ENCODE data around the gene NAT9. TPM values are rescaled to one million over a fixed set of nuclear protein-coding genes. Genes with fewer than 3 reads are reported as not detected.

Gene NAT9
- total and polyA plus RNA-seq, 2 experiments from 2014 or later = 37.3 to 37.5 TPM

GRCh38 chr17:74750327-74751069 is 25.6 kb downstream of the NAT9 start:
- no peak overlapping the region for H2AFZ ChIP-seq
- H4K20me1 ChIP-seq (replicated peaks; ENCODE audit: insufficient read depth) = peaks cover 45% of the 10 kb centered on the region
- peaks cover 58% of the 10 kb centered on the region for H3K4me1 Mint-ChIP-seq
- H3K27me3 Mint-ChIP-seq (ENCODE audit: insufficient read depth, low read depth, poor library complexity) = peaks cover 29% of the 10 kb centered on the region
- peak overlapping the region; percentile 95 for H3K4me2 ChIP-seq
- ATAC-seq (no peak), DNase-seq (ENCODE audit: low spot score) (no peak)
- no peak overlapping the region for H3K27ac Mint-ChIP-seq
- TF ChIP-seq STAT1 (IDR thresholded peaks at IDR 0.05; ENCODE audit: unreplicated experiment) = no peak
- TF ChIP-seq EZH2phosphoT487 (IDR thresholded peaks at IDR 0.05; ENCODE audit: unreplicated experiment) = no peak
- TF ChIP-seq REST (IDR thresholded peaks at IDR 0.05; ENCODE audit: unreplicated experiment) = no peak
- no peak overlapping the region for H3K27ac ChIP-seq (ENCODE audit: low read depth)
- H3F3A ChIP-seq (replicated peaks; ENCODE audit: low read depth) = peaks cover 6% of the 10 kb centered on the region; the same call in 1 of the 2 replicates
- no peaks in the 10 kb centered on the region for H3K36me3 ChIP-seq (ENCODE audit: insufficient read depth)
- H3K9me3 Mint-ChIP-seq = no peaks in the 10 kb centered on the region
- no peaks in the 10 kb centered on the region for H3K27me3 ChIP-seq (ENCODE audit: insufficient read depth)
- H3K9me2 ChIP-seq (ENCODE audit: insufficient read depth) = no peaks in the 10 kb centered on the region
- peak overlapping the region; percentile 91 for H3K4me3 Mint-ChIP-seq
- peaks cover 16% of the 10 kb centered on the region for H3K36me3 Mint-ChIP-seq (ENCODE audit: low read depth)
- H3K79me2 ChIP-seq (replicated peaks; ENCODE audit: insufficient read depth) = peaks cover 65% of the 10 kb centered on the region
- peaks cover 47% of the 10 kb centered on the region for H3K4me1 ChIP-seq (ENCODE audit: insufficient read depth)
- H3K4me3 ChIP-seq = peak overlapping the region; percentile 94

- H3K4me1 Mint-ChIP-seq = peaks cover 58% of the 10 kb centered on the region
- no peak for TF ChIP-seq REST (IDR thresholded peaks at IDR 0.05; ENCODE audit: unreplicated experiment)
- no peak for TF ChIP-seq CREB1 (CRISPR knock-in tag; IDR thresholded peaks at IDR 0.05; ENCODE audit: low read depth)
- TF ChIP-seq POLR2AphosphoS5 (IDR thresholded peaks at IDR 0.05; ENCODE audit: low read depth) = no peak
- TF ChIP-seq ZNF462 (CRISPR knock-in tag; IDR thresholded peaks at IDR 0.05) = no peak
- no peak for TF ChIP-seq NANOG (IDR thresholded peaks at IDR 0.05; ENCODE audit: borderline replicate concordance)
- Histone ChIP-seq H3K27ac (ENCODE audit: low read depth) (no peak overlapping the region), H3K27me3 (ENCODE audit: insufficient read depth) (no peaks in the 10 kb centered on the region), H3K79me2 (replicated peaks; ENCODE audit: insufficient read depth) (peaks cover 60% of the 10 kb centered on the region), H2AFZ (no peak overlapping the region), H3F3A (replicated peaks; ENCODE audit: low read depth) (peaks cover 6% of the 10 kb centered on the region; the same call in 1 of the 2 replicates), H3K4me3 (peak overlapping the region; percentile 94), H3K4me1 (ENCODE audit: insufficient read depth) (peaks cover 52% of the 10 kb centered on the region), H3K4me2 (peak overlapping the region; percentile 95), H3K9me2 (ENCODE audit: insufficient read depth) (no peaks in the 10 kb centered on the region), H3K36me3 (ENCODE audit: insufficient read depth) (no peaks in the 10 kb centered on the region), H4K20me1 (replicated peaks; ENCODE audit: insufficient read depth) (peaks cover 39% of the 10 kb centered on the region)
- peaks cover 16% of the 10 kb centered on the region for H3K36me3 Mint-ChIP-seq (ENCODE audit: low read depth)
- peak overlapping the region; percentile 91 for H3K4me3 Mint-ChIP-seq
- DNase-seq (ENCODE audit: low spot score) = no peak
- H3K27me3 Mint-ChIP-seq (ENCODE audit: insufficient read depth, low read depth, poor library complexity) = peaks cover 29% of the 10 kb centered on the region
- no peaks in the 10 kb centered on the region for H3K9me3 Mint-ChIP-seq
- no peak overlapping the region for H3K27ac Mint-ChIP-seq
- ATAC-seq = no peak
Measured at GRCh38 chr17:74750039-74750326, 26.2 kb downstream of the NAT9 start.
